GM18873 (cell line): ENCODE data around the gene TRIM41.
A peak's percentile ranks its signal among the peaks of the same experiment; 100 is the strongest.
"Not testable (repeated sequence)": the region's sequence is repeated elsewhere in the genome, so short reads cannot be mapped to it uniquely, and the experiment has no call there.

Experiments
- ATAC-seq: cut with Tn5 transposase; IDR thresholded peaks from one replicate; pipeline ENCODE4 v1.9.1; 2021; ENCODE audit warnings: mild to moderate bottlenecking, moderate library complexity, moderate number of reproducible peaks; ENCODE audit not compliant: unreplicated experiment, low FRiP score

Gene TRIM41

DNA sequence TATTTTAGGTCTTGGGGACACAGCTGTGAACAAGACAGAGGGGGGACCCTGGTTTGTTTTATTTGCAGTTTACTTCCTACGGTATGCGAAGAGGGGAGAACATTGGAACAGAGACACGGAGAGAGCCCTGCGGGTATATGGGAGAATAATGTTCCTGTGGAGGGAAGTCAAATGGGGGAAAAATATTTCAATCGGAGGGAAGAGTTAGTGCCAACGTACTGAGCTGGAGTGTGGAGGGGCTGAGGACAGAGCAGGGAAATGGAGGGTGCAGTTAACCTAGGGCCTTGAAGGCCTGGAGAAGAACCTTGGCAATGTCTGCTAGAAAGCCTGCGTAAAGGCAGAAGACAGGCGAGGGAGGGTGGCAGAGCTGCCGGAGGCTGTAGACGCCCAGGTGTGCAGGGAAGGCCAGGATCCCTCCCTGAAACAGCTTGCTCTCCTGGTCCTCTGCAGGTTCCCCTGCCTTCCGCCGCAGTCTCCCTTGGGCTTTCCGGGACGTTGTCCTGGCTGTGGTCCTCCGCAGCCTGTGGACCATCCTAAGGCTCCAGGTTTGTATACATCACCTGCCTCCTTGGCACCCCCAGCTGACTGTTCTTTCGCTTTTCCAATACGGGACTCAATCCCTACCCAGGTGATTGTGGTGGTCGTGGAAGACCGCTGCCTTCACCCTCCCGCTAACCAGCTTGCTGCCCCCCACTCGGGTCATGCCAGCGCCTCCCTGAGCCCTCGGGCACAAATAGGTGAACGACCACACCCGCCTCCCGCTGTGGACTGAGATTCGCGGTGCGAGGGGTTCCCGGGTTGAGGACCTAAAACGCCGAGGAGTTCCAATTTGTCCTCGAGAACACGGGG lies 22.6 kb downstream of the TRIM41 start:
- ATAC-seq: no peak

DNA sequence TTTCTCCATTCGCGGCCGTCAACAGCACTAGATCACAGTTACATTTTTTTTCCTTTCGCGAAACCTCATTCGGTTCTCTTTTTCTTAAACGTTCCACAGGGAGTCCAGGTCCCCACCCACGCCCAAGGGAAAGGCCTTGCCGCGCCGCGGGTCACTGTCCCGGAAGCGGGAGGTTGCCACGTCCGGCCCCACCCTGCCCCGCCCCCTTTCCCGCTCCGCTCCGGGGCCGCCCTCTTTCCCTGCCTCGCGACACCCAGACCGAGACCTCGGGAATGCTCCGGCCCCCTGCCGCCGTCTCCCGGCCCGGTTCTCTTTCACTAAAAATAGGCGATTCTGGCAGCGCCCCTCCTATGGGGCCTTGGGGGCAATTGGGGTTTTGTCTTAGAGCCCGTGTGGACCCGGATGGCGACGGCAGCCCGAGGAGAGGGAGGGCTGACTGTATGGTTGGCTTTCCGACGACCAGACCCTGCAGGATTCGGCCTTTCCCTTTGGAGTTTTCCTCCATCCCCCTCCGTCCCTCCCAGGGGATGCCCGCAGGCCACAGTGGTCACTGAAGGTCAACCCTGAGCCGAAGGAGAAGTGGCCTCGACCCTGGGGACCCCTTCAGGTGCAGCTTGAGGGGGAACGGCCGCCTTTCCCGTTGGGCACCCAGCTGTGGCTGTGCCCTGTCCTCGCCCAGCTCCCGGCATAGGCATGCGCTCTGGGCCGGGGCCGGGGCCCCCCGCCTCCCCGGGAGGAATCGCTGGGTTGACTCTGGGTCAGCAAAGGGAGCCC lies 23.4 kb downstream of the TRIM41 start:
- ATAC-seq: no peak

DNA sequence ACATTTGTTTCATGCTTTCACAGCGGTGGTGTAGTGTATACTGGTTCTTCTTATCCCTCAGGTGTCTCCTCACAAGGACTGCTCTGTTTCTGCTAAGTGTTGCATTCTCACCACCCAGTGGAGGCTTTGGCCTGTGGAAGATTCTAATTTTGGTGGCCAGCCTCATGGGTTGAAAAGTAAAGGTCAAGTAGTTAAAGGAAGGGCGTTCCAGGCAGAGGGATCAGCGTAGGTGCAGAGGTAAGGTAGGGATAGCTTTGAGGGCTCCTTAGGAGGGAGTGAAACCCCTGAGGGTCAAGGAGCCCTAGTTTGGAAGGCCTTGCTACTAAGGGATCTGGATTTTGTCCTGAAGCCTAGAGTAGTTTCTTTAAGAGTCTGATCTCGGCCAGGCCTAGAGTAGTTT lies 25.2 kb downstream of the TRIM41 start:
- ATAC-seq: no peak

DNA sequence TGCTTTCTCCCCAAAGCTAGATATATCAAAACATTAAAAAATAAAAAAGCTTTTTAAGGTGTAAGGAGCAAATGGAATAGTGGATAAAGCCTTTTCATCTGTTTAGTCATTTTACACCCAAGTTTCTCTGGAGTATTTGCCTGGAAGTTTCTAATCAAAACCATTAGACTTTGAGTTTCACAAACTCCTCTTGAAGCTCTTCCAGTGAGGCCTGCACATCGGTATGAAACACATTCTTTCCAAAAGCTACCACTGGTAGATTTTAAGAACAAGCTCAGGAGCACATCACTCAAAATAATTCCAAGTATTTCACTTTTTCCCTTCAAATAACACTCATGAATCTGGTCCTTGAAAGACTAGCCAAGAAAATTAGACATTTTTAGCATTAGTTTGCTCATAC lies 32.2 kb downstream of the TRIM41 start:
- ATAC-seq: no peak

DNA sequence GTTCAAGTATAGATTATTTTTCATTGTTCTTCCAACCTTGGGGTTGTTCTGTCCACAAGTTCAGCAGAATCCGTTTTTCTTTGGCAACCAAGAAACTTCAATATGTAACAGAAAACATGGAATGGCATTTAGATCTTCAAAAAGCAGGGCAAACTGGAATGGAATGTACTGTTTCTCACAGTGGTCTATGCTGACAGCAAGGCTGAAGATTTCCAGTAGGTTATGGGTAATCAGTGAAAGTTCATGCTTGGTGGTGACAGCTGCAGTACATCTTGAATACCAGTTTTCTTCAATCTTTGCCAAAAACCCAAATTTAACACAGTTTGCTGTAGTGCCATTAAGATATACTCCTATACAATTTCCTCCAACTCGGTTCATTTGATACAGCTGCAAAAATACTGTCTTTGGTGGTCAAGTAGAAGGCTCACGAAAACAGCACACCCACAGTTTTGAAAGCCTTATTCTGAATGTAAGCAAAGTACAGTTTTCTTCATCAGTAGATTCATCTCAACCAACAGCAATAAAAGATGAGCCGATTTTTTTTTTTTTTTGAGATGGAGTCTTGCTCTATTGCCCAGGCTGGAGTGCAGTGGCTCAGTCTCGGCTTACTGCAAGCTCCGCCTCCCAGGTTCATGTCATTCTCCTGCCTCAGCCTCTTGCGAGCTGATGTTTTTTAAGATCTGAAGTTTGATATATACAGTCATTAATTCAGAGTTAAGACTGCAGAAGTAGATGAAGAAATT lies 32.9 kb downstream of the TRIM41 start:
- no peak for ATAC-seq

DNA sequence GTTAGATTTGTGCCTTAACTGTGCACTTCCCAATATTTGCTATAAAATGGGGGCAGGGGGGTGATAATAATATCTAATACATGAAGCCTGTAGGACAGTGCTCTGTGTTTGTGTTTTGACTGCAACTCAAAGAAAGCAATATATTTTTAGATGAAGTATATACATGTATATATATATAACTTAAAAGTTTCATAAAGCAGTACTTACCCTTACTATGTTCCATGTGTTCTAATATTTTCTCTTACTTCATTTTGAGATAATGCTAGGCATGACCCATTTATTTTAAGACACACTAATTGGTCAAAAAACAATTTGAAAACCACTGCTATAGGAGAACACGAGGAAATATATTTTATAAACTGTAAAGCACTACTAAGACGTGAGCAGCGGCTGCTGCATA lies 35.5 kb downstream of the TRIM41 start:
- no peak for ATAC-seq

DNA sequence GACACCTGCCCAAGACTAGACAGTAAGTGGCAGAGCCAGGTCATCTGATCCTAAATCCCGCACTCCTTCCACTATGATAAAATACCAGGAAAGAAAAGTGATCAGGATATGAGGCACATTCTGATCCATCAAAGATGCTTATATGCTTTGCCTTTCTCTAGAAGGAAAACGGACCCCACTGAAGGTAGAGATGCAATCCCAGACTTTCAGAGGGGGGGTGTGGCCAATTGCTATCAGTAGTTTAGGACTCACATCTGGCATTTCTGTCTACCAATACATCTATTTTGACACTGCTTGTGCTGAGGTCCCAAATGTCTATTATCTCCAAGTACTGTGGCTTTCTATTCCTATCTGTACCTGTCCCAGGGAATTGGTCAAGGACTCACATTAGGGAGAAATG lies 36.2 kb downstream of the TRIM41 start:
- no peak for ATAC-seq

DNA sequence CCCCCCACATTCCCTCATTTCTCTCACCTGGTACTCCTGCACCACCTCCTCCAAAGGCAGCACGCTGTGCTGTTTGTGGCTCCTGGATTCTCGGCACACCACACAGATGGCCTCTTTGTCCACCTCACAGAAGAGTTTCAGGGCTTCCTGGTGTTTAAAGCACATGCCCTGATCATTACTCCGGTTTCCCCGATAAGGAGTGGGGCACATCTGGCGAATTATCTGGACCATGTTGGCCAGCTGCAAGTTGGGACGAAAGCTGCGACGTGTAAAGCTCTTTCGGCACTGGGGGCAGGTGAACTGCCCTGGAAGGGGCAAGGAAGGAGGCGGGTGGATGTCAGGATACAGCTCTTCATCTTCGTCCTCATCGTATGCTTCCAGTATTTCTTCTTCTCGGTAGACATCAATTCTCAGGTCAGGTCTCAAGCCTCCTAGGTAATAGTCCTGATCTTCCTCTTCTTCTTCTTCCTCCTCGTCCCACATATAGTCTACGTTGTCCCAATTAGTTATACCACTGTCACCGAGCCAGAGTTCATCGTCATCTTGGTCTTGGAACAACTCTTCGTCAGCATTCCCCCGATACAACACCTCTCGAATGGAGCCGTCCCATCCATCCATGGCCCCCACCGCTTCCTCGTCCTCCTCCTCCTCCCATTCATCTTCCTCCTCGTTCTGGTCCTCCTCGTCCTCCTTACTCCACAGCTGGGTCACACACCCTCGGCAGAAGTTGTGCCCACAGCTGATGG lies 37.1 kb downstream of the TRIM41 start:
- ATAC-seq: no peak

DNA sequence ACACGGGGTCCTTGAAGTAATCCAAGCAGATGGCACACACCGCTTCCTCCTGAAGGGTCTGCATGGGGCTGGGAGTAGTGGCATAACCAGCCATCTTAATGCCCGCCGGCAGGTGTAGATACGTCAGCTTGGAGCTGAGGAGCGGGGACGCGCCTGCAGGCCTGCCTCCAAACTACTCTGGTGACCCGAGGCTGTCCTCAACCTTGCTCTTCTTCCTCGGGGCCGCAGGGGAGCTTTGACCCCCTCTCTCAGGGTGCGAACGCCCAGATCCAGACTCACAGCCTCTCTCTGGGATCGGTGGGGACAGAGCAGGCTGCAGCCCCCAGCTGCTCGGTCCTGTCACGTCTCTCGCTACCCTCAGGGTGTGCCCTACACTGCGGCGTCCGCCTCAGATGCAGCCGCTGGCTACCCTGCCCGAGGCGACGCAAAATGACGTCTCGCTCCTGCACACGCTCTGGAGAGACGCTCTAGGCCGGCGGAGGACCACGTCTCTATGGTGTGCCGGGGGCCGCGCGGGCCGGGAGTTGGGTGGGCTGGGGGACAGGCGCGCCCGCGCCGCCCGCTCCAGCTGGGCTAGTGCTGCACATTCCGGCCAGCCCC lies 37.7 kb downstream of the TRIM41 start, which contains the start of gene TRIM52:
Gene TRIM52 (minus strand): TSS at position 424 of the 600 bp plus-strand sequence. CDS start 330 bp downstream, at position 94.
- ATAC-seq: peak; percentile 74

DNA sequence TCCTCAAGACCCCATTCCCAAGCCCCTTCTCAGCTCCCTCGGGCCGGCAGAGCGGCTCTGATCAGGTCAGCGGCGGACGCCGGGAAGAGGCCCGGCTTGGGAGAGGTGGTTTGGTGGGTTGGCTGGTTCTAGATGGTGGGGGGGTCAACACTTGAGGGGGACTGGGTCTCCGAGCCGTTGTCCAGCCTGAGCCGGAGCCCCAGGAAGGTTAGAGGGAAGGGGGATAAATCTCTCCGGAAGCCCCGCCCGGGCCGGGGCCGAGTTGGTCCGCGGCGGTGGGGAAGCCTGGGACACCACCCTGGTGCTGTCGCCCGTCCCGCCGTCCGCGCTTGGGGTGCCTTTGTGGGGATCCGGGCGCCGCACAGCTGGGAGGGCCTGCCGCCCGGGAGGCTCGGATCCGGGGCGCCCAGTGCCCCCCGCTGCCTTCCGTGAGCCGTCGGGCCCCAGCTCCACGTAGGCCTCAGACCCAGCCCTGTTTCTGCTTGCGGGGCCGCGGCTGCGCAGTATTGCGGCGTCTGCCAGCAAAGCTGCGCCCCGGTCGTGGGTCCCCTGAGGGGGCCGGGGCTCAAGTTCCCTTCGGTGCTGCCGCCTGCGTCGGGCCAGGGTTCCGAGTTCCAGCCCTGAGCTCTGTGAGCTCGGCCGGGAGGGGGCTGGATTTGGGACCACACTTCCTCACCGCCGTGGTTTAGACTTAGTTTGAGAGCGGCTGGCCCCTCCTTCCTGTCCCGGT lies 38.4 kb downstream of the TRIM41 start:
- ATAC-seq: peak; percentile 47

DNA sequence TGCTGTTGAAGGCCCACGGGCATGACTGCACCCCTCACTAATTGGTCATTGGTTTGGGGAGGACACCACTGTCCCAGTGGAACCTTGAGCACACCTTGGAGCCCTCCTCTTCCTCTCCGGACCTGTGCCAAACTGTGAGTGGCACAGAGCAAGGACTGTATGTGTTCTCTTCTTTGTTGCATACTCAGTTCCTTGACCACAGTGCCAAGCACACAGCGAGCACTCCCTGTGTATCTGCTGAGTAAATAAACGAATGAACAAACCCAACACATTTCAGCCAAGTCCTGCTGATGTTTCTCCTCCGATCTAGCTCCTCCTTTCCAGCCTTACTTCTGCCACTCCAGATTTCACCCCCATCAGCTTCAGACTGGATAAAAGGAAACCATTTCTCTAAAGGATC lies 40.6 kb downstream of the TRIM41 start:
- ATAC-seq: no peak

DNA sequence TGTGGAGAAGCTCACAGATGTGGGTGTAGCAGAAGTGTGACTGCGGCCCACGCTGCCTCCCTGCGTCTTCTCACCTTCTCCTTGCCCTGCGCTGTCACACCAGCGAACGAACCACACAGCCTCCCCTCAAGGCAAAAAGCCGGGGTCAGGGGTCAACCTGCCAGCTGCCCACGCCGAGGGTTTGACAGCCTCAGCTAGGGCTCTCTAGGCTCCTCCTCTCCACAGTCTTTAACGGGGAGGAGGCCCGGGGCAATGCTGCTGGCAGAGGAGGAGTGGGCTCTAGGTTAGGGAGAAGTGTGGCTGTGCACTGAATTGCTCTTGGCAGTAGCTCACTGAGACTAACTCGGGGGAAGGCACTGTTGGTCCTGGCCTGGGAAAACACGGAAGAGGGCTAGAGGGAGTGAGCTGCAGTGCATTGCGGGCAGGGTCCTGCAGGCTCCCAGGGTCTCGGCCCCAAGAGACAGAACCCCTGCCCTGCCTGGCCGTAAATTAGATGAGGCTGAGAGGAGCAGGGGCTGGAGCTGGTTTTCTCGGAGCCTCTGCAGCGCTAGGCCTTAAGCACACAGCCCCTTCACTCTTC lies 42.1 kb downstream of the TRIM41 start:
- ATAC-seq: no peak

DNA sequence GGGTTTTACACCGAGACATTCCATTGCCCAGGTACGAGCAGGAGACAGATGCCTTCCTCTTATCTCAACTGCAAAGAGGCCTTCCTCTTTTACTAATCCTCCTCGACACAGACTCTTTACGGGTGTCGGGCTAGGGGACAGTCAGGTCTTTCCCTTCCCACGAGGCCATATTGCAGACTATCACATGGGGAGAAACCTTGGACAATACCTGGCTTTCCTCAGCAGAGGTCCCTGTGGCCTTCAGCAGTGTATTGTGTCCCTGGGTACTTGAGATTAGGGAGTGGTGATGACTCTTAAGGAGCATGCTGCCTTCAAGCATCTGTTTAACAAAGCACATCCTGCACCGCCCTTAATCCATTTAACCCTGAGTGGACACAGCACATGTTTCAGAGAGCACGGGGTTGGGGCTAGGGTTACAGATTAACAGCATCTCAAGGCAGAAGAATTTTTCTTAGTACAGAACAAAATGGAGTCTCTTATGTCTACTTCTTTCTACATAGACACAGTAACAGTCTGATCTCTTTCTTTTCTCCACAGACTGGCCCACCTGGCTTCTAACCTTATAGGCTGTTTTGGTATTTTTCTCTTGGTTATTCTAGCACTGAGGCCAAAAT lies 44.3 kb downstream of the TRIM41 start:
- not testable (repeated sequence) for ATAC-seq

DNA sequence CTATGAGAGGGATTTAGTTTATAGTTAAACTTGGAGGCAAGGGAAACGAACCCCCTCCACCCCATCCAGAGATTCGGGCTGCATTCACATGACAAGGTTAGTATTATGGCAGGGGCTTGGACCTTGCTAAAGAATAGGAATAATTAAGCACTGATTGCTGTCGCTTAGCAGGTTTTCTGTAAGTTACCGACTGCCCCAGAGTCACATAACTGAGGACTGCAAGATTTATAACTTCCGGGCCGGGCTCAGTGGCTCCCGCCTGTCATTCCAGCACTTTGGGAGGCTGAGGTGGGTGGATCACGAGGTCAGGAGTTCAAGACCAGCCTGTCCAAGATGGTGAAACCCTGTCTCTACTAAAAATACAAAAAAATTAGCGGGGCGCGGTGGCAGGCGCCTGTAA lies 44.8 kb downstream of the TRIM41 start:
- ATAC-seq: not testable (repeated sequence)

DNA sequence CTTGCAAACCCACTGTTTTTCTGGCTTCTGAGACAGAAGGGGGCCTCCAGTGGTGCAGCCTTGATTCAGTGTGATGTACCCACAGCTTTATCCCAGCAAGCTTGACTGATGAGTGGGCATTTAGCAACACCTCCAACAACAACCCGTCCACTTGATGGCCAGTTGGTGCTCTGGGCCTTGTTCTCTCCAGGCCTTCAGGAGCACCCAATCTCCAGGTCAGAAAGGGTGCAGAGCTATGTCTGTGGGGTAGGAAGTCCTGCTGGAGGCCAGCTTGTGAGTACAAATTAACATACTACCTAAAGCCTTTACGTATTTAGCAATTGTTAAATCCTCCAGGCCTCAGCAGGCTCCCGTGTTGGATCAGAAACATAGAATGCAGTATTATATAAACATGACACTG lies 48.0 kb downstream of the TRIM41 start:
- no peak for ATAC-seq

DNA sequence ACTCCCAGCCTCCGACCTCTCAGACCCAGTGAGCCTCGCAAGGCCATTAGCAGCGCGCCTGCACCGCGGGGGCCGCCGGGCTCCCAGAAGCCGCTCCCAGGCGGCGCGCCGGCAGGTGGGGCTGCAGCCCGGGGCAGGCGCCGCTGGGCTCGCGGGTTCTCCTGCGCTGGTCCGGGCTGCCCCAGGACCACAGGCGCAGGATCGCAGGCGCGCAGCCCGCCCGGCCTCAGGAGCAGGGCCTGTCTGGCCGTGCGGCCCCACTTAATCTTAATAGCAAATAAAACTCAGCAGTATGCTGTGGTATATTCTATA lies 50.3 kb downstream of the TRIM41 start:
- not testable (repeated sequence) for ATAC-seq

DNA sequence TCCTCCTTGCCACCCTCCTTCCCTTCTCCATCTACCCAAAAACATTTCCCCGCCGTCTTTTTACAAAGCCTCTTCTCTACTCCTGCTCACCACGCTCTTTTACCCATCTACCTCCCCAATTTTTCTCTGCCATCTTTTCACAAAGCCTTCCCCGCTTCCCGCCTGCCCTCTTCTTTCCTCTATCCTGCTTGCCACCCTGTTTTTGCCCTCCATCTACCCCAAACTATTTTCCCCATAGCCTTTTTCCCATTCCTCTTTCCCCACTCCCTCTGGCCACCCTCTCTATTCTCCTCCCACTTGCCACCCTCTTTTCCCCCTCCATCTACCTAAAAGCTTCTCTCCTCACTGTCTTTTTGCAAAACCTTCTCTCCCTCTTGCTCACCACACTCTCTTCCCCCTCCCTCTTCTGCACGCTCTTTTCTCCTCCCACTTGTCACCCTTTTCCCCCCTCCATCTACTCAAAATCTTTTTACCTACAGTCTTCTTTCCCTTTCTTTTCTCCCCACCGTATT lies 57.2 kb downstream of the TRIM41 start:
- no peak for ATAC-seq
